PFSK-1 (cell line): ENCODE results near the gene FGFR4.

Source experiments
- POLR2AphosphoS5 ChIP-seq: IDR thresholded peaks from 2 replicates; pipeline ENCODE4 v1.6.1; 2012; ENCODE audit warnings: low read depth, mild to moderate bottlenecking, control low read depth, low read length, moderate library complexity
- REST ChIP-seq, 2 experiments: IDR thresholded peaks; 2 replicates each; pipeline versions ENCODE4 v1.6.1 to v1.8.0; 2011 to 2012; ENCODE audit warnings: low read depth in 2 of 2, low read length in 2 of 2, control low read depth in 1 of 2, inconsistent platforms in 1 of 2, mild to moderate bottlenecking in 1 of 2, moderate library complexity in 1 of 2; ENCODE audit not compliant: insufficient read depth in 1 of 2
- SIN3A ChIP-seq: IDR thresholded peaks from 2 replicates; pipeline ENCODE4 v1.6.1; 2012; ENCODE audit warnings: mild to moderate bottlenecking, low read length, moderate library complexity, borderline replicate concordance; ENCODE audit not compliant: insufficient read depth
- TAF1 ChIP-seq: IDR thresholded peaks from 2 replicates; pipeline ENCODE4 v1.6.1; 2012; ENCODE audit warnings: low read length, control low read depth, borderline replicate concordance; ENCODE audit not compliant: insufficient read depth

DNA sequence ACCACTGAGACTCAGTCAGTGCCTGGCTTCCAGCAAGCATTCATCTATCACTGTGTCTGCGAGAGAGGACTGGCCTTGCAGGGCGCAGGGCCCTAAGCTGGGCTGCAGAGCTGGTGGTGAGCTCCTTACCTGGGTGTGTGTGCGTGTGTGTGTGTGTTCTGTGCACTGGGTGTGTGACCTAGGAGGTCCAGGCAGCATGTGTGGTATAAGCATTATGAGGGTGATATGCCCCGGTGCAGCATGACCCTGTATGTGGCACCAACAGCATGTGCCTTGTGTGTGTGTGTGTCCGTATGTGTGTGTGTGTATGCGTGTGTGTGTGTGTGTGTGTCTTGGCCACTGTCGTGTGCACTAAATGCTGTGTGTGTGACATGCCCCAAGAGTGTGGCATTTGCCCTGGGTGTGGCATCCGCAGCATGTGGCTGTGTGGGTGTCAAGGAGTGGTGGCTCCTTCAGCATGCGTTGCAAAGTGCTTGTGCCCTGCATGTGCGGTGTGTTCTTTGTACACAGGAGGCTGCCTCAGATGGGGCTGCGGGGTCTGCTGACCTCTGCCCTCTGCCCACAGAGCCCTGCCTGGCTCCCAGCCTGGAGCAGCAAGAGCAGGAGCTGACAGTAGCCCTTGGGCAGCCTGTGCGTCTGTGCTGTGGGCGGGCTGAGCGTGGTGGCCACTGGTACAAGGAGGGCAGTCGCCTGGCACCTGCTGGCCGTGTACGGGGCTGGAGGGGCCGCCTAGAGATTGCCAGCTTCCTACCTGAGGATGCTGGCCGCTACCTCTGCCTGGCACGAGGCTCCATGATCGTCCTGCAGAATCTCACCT lies 3.3 kb downstream of the FGFR4 start:
- TF ChIP-seq POLR2AphosphoS5: no peak
- TF ChIP-seq REST (IDR thresholded peaks at IDR 0.05; ENCODE audit: insufficient read depth in 1 of 2, low read depth in 2 of 2, low read length in 2 of 2): no peak
- no peak for TF ChIP-seq SIN3A
- no peak for TF ChIP-seq TAF1
